Mucosa of gallbladder (tissue), 1 donor: Measurements from ENCODE around the gene MYH7. TPM values are rescaled to one million over a fixed set of nuclear protein-coding genes. Genes with fewer than 3 reads are reported as not detected.
"Not testable (repeated sequence)": the region's sequence is repeated elsewhere in the genome, so short reads cannot be mapped to it uniquely, and the experiment has no call there.

Experiments
- DNase-seq: peaks from one replicate; pipeline ENCODE4 v3.0.0-alpha.2; 2020; ENCODE audit warnings: low spot score
- total RNA-seq: library from RNA; stranded (reverse); gene quantifications from one replicate; pipeline ENCODE4 v1.2.1, GENCODE V29; 2021
- donor health status: DM: no; HTN: no; CAD: no.

MYH7 gene
- total RNA-seq, 1 donor from 2014 or later, result 0.12 TPM

- DNase-seq, result no peak
Observed at GRCh38 chr14:23407516-23408306, 27.7 kb downstream of the MYH7 start, which contains the start of gene MYH6. Gene MYH6 (minus strand): TSS chr14:23408273. CDS start chr14:23407223, 1,050 bp downstream.

DNA sequence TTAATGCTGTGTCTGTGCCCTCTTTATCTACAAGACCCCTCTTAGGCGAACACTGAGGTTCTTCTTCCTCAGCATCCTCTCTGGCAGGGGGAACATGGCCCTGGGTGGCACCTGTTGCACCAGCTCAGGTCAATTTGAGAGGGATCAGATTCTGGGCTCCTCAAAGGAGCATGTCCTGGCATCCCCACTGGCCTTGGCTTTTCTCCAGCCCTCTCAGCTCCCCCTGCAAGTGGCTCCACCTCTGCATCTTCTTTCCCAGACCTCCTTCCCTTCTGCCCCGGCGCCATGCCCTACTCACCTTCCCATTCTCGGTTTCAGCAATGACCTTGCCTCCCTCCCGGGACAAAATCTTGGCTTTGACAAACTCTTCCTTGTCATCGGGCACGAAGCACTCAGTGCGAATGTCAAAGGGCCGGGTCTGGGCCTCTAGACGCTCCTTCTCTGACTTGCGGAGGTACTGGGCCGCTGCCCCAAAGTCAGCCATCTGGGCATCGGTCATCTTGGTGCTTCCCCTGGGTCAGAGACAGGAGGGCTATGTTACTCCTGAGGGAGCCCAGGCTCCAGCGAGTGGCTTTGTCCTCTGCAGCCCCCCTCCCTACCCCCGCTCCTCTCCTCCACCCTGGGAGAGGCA lies 28.6 kb downstream of the MYH7 start:
- no peak for DNase-seq

DNA sequence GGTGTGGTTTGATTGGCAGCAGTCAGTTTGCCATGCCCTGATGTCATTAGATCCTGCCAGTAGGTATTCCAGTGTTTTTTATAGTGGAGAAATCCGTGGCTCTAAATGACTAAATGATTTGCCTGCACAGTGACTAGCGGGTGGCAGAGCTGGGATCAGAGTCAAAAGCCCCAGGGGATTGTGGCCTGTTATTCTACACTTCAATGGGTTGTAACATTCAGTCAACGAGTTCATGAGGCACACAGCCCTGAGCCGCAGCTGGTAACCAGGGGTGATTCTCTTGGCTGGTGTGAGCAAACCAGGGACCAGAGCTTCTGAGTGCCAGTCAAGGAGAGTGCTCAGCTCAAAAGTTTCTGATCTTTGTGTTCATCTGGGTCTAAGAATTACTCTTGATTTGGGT lies 29.2 kb downstream of the MYH7 start:
- no peak for DNase-seq

- DNase-seq, result no peak
Observed at GRCh38 chr14:23405516-23406025, 29.9 kb downstream of the MYH7 start.

- no peak for DNase-seq
Observed at GRCh38 chr14:23405096-23405495, 30.4 kb downstream of the MYH7 start.

DNA sequence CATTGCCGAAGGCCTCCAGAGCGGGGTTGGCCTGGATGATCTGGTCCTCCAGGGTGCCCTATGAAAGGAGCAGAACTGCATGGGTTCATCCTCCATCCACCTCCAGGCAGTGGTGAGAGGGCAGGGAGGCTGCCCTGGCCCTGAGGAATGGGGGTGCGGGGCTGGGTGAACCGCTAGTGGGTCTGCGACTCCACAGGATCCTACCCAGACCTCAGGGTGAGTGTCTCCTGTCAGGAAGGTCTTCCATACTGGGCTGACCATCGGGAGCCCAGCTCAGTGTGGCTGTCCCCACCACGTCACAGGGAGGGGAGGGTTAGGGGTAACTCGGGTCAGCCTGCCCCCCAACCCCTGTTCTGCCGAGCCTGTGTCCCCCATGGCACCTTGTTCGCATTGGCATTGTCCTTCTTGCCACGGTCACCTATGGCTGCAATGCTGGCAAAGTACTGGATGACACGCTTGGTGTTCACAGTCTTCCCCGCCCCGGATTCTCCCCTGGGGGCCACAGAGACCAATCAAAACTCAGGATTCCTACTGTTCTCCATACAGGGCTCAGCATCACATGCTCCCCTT lies 31.0 kb downstream of the MYH7 start:
- DNase-seq, result no peak

GRCh38 chr14:23403908-23404307 lies 31.6 kb downstream of the MYH7 start:
- no peak for DNase-seq

GRCh38 chr14:23403139-23403438 lies 32.4 kb downstream of the MYH7 start:
- DNase-seq, result no peak

- DNase-seq, result no peak
Observed at GRCh38 chr14:23402296-23403138, 32.9 kb downstream of the MYH7 start.

DNA sequence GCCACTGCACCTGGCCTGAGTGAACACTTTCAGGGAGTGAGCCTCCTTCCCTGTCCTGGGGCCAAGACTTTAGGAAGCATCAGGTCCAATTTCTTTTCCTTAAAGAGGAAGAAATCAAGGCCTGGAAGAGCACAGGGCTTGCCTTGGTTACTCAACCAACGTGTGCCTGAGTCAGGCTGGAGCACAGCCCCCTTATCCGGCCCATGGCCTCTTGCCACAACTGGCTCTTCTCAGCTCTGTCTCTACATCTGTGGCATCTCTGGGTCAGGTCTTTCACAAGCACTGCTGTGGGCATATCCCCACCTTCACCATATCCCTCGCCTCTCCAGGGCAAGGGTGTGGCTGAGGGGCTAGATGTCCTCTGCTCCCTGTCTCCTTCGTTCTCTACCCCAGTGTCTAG lies 34.2 kb downstream of the MYH7 start:
- no peak for DNase-seq

GRCh38 chr14:23400496-23401149 lies 34.8 kb downstream of the MYH7 start:
- DNase-seq, result not testable (repeated sequence)

DNA sequence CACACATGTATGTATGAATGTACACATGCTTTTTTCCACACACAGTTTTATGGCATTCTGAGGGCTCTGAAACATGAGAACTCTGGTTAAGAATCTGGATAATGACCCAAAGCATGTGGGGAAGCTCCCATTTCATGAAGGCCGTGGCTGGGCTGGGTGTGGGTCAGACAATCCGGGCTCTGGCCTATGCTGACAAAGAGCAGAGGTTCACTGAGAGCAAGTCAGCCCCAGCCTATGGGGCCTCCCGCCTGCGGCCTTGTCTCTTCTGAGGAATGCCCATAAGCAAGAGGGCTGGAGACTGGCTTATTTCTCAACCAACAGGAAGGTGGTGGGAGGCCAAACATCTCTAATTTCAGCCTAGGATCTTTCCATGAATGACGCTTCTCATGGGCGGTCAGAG lies 35.9 kb downstream of the MYH7 start:
- no peak for DNase-seq

- DNase-seq, result no peak
Observed at GRCh38 chr14:23399136-23399535, 36.3 kb downstream of the MYH7 start.

GRCh38 chr14:23398348-23398747 lies 37.1 kb downstream of the MYH7 start:
- DNase-seq, result no peak

DNA sequence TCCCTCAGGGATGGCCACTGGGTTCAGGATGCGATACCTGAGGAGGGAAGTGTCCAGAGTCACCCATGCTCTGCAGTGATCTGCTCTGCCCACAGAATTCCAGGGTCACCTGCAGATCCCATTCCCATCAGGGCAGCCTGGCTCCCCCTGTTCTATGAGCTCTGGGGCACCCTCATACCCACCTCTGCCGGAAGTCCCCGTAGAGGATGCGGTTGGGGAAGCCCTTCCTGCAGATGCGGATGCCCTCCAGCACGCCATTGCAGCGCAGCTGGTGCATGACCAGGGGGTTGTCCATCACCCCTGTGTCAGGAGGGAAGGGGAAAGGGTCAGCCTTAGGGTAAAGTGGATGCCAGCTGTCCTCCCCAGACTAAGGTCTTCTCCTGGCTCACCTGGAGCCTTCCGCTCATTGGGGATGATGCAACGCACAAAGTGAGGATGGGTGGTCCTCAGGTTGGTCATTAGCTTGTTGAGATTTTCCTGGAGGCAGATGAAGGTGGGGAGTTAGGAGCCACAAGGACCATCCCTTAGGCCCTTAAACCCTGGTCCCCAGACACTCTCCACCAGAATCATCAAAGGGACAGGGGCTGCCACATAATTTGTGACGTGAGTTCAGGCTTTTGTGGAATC lies 38.6 kb downstream of the MYH7 start:
- DNase-seq, result no peak

DNA sequence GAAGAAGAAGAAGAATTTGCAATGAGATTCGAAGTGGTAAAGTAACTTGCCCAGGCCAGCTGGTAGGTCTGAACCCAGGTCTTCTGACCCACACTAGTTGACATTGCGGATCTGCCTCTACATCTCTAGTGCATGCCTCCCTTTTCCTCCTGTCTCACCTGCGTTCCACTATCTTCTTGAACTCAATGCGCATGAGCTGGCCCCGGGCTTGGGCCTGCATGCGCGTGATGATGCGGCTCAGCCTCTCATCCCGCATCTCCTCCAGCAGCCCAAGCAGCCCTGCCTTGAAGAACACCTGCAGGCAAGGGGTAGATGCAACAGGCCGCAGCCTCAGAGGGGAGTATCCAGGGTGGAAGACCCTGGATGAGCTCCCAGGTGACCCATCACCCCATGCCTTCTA lies 39.3 kb downstream of the MYH7 start:
- no peak for DNase-seq

GRCh38 chr14:23392613-23393012 lies 42.8 kb downstream of the MYH7 start:
- no peak for DNase-seq

DNA sequence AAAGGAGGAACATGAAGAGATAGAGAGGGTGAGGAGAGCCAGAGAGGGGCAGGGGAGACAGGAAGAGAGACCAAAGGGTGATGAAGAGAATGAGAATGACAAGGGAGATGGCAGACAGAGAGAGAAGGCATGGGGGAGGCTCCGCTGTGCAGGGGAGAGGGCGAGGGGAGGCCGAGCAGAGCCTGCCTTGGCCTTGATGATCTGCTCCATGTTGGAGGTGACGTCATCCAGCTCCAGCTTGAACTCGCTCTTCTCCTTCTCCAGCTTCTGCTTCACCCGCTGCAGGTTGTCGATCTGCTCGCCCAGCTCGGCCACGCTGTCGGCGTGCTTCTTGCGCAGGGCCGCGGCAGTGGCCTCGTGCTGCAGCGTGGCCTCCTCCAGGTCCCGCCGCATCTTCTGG lies 45.6 kb downstream of the MYH7 start:
- not testable (repeated sequence) for DNase-seq

GRCh38 chr14:23389396-23389795 lies 46.1 kb downstream of the MYH7 start:
- no peak for DNase-seq

- no peak for DNase-seq
Observed at GRCh38 chr14:23388996-23389395, 46.5 kb downstream of the MYH7 start.
